IPS DF 6.9 (cell line): ENCODE measurements around the gene ADIRF.
"Not testable (repeated sequence)": the region's sequence is repeated elsewhere in the genome, so short reads cannot be mapped to it uniquely, and the experiment has no call there.

Source experiments
- DNase-seq: peaks from one replicate; pipeline ENCODE4 v3.0.0-alpha.2; 2013; ENCODE audit warnings: low read depth, low spot score
- H3K27ac ChIP-seq: one replicate; pipeline ENCODE4 v1.5.1; 2013; ENCODE audit warnings: low read length, control low read depth
- H3K27me3 ChIP-seq: 2 replicates; pipeline ENCODE4 v1.6.1; 2013; ENCODE audit warnings: mild to moderate bottlenecking, low read length; ENCODE audit not compliant: control insufficient read depth, insufficient read depth
- H3K36me3 ChIP-seq: 2 replicates; pipeline ENCODE4 v1.6.1; 2013; ENCODE audit warnings: low read length; ENCODE audit not compliant: control insufficient read depth, insufficient read depth
- H3K4me1 ChIP-seq: 2 replicates; pipeline ENCODE4 v1.6.1; 2013; ENCODE audit warnings: low read length; ENCODE audit not compliant: control insufficient read depth, insufficient read depth
- H3K4me3 ChIP-seq: 2 replicates; pipeline ENCODE4 v1.5.1; 2013; ENCODE audit warnings: mild to moderate bottlenecking, low read length
- H3K9me3 ChIP-seq: 2 replicates; pipeline ENCODE4 v1.6.1; 2013; ENCODE audit warnings: low read length, inconsistent platforms; ENCODE audit not compliant: control insufficient read depth, insufficient read depth
- WGBS: extraction: QIAGEN DNeasy Blood & Tissue Kit; methylation state at CpG from one replicate; pipeline ENCODE4 v1.1.7; 2013; ENCODE audit warnings: mixed read lengths, missing lambda C conversion rate; ENCODE audit not compliant: insufficient read length, insufficient coverage; 5-methylcytosine and 5-hydroxymethylcytosine counted together

ADIRF gene

GRCh38 chr10:87008303-87008702 lies 40.0 kb downstream of the ADIRF start:
- H3K4me1 ChIP-seq, DNase-seq, H3K27me3 ChIP-seq, H3K36me3 ChIP-seq, H3K9me3 ChIP-seq, H3K27ac ChIP-seq, H3K4me3 ChIP-seq: not testable (repeated sequence)
- no CpG with 5 or more reads among the region's 7 CpGs for WGBS

DNA sequence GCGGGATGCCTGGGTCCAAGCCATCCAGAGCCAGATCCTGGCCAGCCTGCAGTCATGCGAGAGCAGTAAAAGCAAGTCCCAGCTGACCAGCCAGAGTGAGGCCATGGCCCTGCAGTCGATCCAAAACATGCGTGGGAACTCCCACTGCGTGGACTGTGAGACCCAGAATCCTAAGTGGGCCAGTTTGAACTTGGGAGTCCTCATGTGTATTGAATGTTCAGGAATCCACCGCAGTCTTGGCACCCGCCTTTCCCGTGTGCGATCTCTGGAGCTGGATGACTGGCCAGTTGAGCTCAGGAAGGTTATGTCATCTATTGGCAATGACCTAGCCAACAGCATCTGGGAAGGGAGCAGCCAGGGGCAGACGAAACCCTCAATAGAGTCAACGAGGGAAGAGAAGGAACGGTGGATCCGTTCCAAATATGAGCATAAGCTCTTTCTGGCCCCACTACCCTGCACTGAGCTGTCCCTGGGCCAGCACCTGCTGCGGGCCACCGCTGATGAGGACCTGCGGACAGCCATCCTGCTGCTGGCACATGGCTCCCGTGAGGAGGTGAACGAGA lies 40.9 kb downstream of the ADIRF start:
- H3K27ac ChIP-seq, H3K36me3 ChIP-seq, H3K4me1 ChIP-seq, DNase-seq, H3K27me3 ChIP-seq, H3K9me3 ChIP-seq, H3K4me3 ChIP-seq: not testable (repeated sequence)
- no CpG with 5 or more reads among the region's 18 CpGs for WGBS

- H3K4me3 ChIP-seq, H3K4me1 ChIP-seq, H3K27ac ChIP-seq, H3K27me3 ChIP-seq, H3K9me3 ChIP-seq, H3K36me3 ChIP-seq, DNase-seq: not testable (repeated sequence)
- WGBS = no CpG with 5 or more reads among the region's 3 CpGs
Measured at GRCh38 chr10:87013528-87013927, 45.2 kb downstream of the ADIRF start.

DNA sequence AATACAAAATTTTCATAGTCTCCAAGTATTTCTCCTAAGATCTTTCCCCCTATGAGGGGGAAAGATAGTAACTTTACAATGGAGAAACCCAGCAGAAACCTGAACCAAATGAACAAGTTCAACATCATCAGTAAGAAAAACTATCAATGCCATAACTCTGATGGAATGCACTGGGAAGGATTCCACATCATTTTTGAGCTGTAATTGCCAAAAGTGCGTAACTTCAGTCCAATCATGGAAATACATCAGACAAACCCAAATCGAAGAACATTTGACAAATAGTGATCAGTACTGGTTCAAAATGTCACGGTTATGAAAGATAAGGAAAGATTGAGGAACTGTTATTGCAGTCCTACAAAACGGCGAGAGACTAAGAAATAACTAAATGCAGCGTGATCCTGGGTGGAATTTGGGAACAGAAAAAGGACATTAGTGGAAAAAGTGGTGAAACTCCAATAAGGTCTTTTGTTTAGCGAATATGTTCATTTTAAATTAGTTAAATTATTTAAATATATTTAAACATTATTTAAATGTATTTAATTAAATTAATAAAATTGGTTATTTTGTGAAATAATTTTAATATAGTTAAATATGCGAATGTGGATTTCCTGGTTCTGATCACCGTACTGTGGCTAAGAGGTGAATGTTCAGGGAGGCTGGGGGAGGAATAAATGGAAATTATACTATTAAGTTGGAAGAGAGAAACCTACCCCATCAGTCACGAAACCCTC lies 46.9 kb downstream of the ADIRF start:
- H3K4me3 ChIP-seq, H3K36me3 ChIP-seq, DNase-seq, H3K4me1 ChIP-seq, H3K9me3 ChIP-seq, H3K27ac ChIP-seq, H3K27me3 ChIP-seq: not testable (repeated sequence)
- WGBS = 100% methylated on average over 1 of the region's 10 CpGs

- no CpG with 5 or more reads among the region's 6 CpGs for WGBS
- not testable (repeated sequence) for H3K36me3 ChIP-seq, H3K9me3 ChIP-seq, H3K27ac ChIP-seq, H3K27me3 ChIP-seq, H3K4me3 ChIP-seq, DNase-seq, H3K4me1 ChIP-seq
Measured at GRCh38 chr10:87018127-87018526, 49.8 kb downstream of the ADIRF start.

DNA sequence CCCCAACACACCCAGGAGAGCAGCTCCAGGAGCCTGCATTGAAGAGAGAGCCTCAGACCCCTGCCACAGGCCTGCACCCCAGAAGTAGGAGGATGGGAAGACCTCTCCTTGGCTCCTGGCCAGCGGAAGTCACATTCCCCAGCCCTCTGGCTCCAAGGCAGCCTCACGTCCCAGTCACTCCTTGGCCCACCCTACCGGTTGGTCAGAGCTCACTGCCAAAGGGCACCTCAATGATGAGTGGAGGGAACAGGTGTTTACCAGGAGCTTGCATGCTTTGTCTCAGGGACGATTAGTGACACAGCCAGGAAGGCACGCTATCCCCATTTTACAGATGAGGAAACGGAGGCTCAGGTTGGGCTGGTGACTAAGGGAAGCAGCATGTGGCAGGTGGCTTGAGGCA lies 50.8 kb downstream of the ADIRF start:
- not testable (repeated sequence) for H3K9me3 ChIP-seq, H3K36me3 ChIP-seq, H3K4me3 ChIP-seq, H3K27me3 ChIP-seq, H3K27ac ChIP-seq, DNase-seq, H3K4me1 ChIP-seq
- WGBS = no CpG with 5 or more reads among the region's 6 CpGs

DNA sequence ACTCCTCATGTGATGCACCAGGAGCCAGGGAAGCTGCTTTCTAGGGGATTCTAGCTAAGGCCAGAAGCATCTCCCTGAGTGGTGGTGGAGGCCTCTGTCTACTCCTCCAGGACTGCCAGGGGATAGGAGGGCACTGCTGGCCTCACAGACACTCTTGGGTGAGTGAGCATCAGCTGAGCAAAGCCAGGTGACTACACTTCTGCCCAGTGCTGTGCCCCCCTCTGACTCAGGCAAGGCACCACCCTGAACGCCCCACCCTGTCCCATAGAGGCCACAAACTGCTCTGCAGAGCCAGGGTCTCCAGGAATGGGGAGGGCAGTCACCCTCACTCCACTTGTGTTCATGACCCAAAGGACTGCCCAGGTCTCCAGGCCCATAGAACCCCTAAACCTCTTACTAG lies 51.2 kb downstream of the ADIRF start:
- not testable (repeated sequence) for H3K4me3 ChIP-seq, DNase-seq, H3K27me3 ChIP-seq, H3K36me3 ChIP-seq, H3K4me1 ChIP-seq, H3K9me3 ChIP-seq, H3K27ac ChIP-seq
- no CpG with 5 or more reads among the region's 1 CpG for WGBS

DNA sequence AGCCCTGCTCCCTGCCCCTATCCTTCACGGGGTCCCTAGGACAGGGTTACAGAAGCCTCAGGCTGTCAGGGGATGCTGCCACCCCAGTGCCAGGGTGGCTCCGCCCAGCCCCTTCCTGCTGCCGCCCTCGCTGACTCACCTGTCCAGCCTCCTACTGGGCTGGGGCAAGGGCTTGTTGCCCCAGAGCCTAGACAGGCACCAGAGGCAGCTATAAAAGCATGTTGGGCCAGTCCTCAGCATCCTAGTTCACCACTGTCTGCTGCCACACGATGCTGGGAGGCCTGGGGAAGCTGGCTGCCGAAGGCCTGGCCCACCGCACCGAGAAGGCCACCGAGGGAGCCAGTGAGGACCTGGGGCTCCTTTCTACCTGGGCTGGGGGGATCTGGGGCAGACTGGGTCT lies 51.8 kb downstream of the ADIRF start, which contains the start of gene FAM25A:
Gene FAM25A, plus strand, starts transcription at position 239 of the 400 bp plus-strand sequence. Its CDS starts 31 bp downstream, at position 270.
- H3K4me3 ChIP-seq, H3K27me3 ChIP-seq, DNase-seq, H3K9me3 ChIP-seq, H3K36me3 ChIP-seq, H3K27ac ChIP-seq, H3K4me1 ChIP-seq: not testable (repeated sequence)
- WGBS = no CpG with 5 or more reads among the region's 9 CpGs
